GM10248 (cell line): Measurements from ENCODE around the gene UBXN11.

Experiments used
- CTCF ChIA-PET: fragments of 300-600 bp; sonication (Branson Sonifier 250); formaldehyde crosslinking; extraction: SDS; loops from one replicate; lab custom pipeline; 2021; ENCODE audit warnings: antibody characterized with exemption; lab: Yijun Ruan, JAX
- POLR2A ChIA-PET: fragments of 350-650 bp; sonication (Branson Sonifier 250); formaldehyde crosslinking; extraction: SDS; loops from one replicate; lab custom pipeline; 2020; ENCODE audit warnings: antibody characterized with exemption; lab: Yijun Ruan, JAX
- DNase-seq: peaks from one replicate; pipeline ENCODE4 v3.0.0; 2012; ENCODE audit errors: extremely low spot score
- CTCF ChIP-seq: IDR thresholded peaks from 2 replicates; pipeline ENCODE4 v1.5.1; 2012; ENCODE audit warnings: mild to moderate bottlenecking, low read depth; ENCODE audit errors: extremely low read depth, missing control alignments, control extremely low read depth

The UBXN11 gene

DNA sequence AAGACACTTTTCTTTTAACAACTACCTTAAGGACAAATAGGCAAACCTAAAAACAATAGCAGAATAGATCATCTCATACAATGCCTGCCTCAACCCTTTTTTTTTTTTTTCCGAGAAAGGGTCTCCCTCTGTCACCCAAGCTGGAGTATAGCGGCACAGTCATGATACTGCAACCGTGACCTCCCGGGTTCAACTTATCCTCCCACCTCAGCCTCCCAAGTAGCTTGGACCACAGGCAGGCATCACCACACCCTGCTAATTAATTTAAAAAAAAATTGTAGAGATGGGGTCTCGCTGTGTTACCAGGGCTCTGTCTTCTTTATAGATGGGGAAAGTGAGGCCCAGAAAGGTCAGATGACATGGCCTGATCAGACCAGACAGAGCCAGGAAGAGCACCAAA is 18.6 kb downstream of the UBXN11 start:
- no peak for TF ChIP-seq CTCF
- POLR2A ChIA-PET: interaction anchor here (1.5 to 1.6 kb wide), 2 partner anchors 32 to 33 kb away, joined by 4 to 5 read pairs; no protein-coding TSS in a partner anchor
- CTCF ChIA-PET: interaction anchor here (1.2 to 21.9 kb wide), 9 partner anchors 8 to 129 kb away, joined by 7 to 690 read pairs (median 19); partner anchors contain the start of genes CD52, SH3BGRL3 and UBXN11
- DNase-seq: no peak

DNA sequence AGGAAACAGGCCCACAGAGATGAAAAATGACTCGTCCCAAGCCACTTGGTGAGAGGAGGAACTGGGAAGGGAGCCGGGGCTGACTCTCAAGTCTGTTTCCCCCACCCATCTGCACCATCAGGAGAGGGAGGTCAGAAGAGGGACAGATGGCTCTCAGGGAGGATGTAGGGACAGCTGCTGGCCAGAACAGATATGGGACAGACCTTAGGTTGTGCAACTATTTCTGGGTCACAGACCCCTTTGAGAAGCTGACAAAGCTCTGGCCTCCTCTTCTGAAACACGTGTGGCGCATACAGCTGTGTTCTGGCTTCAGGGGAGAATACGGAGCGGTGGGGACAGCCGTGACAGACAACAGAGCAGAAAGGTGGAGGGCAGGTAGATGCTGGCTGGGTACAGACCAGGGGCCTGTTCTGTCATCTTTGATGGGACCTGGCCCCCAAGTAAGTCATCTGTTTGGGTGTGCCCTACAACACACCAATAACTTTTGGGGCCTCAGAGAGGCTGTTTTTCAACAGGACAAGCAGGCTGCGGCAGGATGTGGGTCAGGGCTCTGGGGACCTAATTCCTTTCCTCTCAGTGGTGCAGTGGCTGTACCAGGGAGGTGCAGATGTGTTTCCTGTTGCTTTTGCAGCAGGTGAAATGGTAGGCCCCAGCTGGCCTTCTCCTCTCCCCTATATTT is 19.3 kb downstream of the UBXN11 start:
- TF ChIP-seq CTCF: no peak
- peak; percentile 58 for DNase-seq
- CTCF ChIA-PET: interaction anchor here (1.1 to 21.9 kb wide), 8 partner anchors 8 to 129 kb away, joined by 3 to 690 read pairs (median 50); partner anchors contain the start of genes CD52, SH3BGRL3 and UBXN11
- POLR2A ChIA-PET: interaction anchor here (1.1 kb wide), 1 partner anchor 31 kb away, joined by 3 read pairs; the partner anchor contains the start of gene CD52

- TF ChIP-seq CTCF: no peak
- CTCF ChIA-PET: interaction anchor here (0.7 to 21.9 kb wide), 21 partner anchors 10 to 198 kb away, joined by 3 to 690 read pairs (median 7); partner anchors contain the start of genes CD52, CEP85 and UBXN11
Measured at GRCh38 chr1:26286064-26286416, 20.4 kb downstream of the UBXN11 start.

GRCh38 chr1:26285366-26286063 is 20.9 kb downstream of the UBXN11 start:
- peak; percentile 43 for TF ChIP-seq CTCF
- CTCF ChIA-PET: interaction anchor here (0.7 to 21.9 kb wide), 30 partner anchors 9 to 198 kb away, joined by 3 to 690 read pairs (median 6); partner anchors contain the start of genes CD52, CEP85 and UBXN11
- POLR2A ChIA-PET: interaction anchor here (2.1 kb wide), 1 partner anchor 33 kb away, joined by 13 read pairs; the partner anchor contains the start of gene CD52
- DNase-seq: peak; percentile 59

More at GRCh38 chr1:26286064-26286416, 20.4 kb downstream of the UBXN11 start:
- POLR2A ChIA-PET: interaction anchor here (1.1 to 2.1 kb wide), 2 partner anchors 32 to 33 kb away, joined by 3 to 13 read pairs; partner anchors contain the start of gene CD52
- no peak for DNase-seq

DNA sequence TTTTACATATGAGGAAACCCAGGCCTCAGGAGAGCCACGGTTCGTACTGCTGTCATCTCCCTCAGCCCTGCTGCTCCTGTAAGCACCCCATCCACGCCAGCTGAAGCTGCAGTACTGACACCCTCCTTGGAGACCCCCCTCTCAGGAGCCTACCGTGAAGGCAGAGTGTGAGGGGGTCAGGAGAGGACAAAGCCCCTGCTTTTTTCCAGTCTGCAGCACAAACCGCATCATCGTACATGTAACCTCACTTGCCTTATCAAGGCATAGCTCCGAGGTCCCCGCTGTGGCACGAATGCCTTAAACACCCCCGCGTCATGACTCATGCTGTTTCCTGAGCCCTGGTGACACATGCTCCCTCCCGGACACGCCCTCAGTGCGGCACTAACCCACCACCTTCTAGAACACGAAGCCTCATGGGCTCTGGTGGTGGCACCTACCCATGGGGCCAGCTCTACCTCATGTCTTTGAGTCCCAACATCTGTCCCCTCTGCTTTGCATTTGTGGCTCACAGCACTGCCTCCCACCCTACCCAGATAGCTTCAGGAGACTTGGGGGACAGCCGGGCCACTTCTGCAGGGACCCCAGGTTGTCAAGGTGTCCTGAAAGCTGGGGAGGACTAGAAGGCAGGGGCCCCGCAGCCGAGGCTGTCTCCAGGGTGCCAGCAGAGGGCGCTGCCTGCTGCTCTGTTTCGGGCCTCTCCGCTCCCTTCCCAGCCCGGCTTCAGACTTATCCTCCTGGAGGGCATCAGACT is 21.7 kb downstream of the UBXN11 start:
- ChIA-PET POLR2A (interaction anchor here (1.0 to 2.1 kb wide), 2 partner anchors 34 to 37 kb away, joined by 3 to 13 read pairs; partner anchors contain the start of gene CD52), CTCF (interaction anchor here (0.8 to 21.9 kb wide), 30 partner anchors 9 to 197 kb away, joined by 3 to 690 read pairs (median 6); partner anchors contain the start of genes CD52, CEP85, UBXN11 and ZNF593)

More for the DNA sequence above, 21.7 kb downstream of the UBXN11 start:
- DNase-seq: peak; percentile 80
- peak; percentile 89 for TF ChIP-seq CTCF
